Ovary (tissue), 3 donors: Measurements from ENCODE around the gene RERE.

Experiments used
- CTCF ChIP-seq, 3 donors: fragments of 450-650 bp in 2 of 3; fragments of 200-600 bp in 1 of 3; IDR thresholded peaks; one replicate each; pipeline versions ENCODE4 v1.5.1 to v1.8.0; 2016 to 2022; ENCODE audit warnings: antibody characterized with exemption in 3 of 3, mild to moderate bottlenecking in 1 of 3
- EP300 ChIP-seq: sonication (generic); formaldehyde crosslinking; IDR thresholded peaks from one replicate; pipeline ENCODE4 v1.6.1; 2017; ENCODE audit warnings: antibody characterized with exemption
- POLR2A ChIP-seq: fragments of 450-650 bp; IDR thresholded peaks from one replicate; pipeline ENCODE4 v1.6.1; 2017; ENCODE audit warnings: antibody characterized with exemption, mild to moderate bottlenecking, moderate library complexity
- donor health status: DM: no; HTN: no; CAD: no.

DNA sequence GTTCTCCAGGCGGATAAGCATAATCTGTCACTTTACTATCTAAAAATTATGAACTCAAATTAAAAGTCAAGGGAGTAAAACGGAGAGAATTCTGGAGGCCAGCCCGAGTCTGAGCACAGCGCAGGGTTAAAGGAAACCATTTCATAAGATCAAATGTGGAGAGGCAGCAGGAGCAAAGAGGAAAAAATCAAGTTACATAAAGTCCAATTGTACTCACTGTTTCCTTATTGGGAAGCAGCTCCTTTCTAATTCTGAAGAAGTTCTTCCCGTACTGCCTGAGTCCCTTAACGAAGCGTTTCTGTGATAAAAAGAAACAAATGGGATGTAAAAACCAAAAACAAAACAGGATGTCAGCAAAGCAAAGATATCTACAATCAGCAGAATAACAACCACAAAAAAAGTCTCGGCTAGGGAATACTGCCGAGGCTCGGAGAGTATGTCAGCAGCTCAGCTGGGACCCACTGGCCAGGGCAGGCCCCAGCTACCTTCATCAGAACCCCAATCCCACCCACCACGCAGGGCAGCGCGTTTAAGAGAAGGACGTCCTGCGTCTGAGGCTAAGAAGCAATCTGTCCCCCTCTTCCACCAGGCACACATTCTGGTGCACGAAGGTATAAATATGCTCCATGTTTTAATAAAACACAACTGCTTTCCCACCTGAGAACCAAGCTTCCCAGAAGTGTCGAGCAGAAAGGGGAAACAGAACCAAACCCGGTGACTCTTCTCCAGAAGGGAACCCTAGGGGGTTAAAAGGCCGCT, 394.8 kb downstream of the RERE start:
- TF ChIP-seq CTCF (IDR thresholded peaks at IDR 0.05) (no peak), POLR2A (no peak), EP300 (no peak)
